ENCODE data around the gene SELENOV.

GRCh38 chr19:39544226-39544903, 29.4 kb downstream of the SELENOV start:
- TF ChIP-seq ZNF274 (IDR thresholded peaks at IDR 0.05; ENCODE audit: low read depth, low read length) (no peak), YY1 (IDR thresholded peaks at IDR 0.05; ENCODE audit: insufficient read depth, insufficient read length) (no peak), SUZ12 (IDR thresholded peaks at IDR 0.05; ENCODE audit: extremely low read depth, insufficient read depth, insufficient read length) (no peak)
